HG02885 (cell line): Measurements from ENCODE around the gene PLXNC1.
"Not testable (repeated sequence)": the region's sequence is repeated elsewhere in the genome, so short reads cannot be mapped to it uniquely, and the experiment has no call there.

Source experiments
- ATAC-seq: cut with Tn5 transposase; IDR thresholded peaks from one replicate; pipeline ENCODE4 v1.9.1; 2021; ENCODE audit warnings: mild to moderate bottlenecking; ENCODE audit not compliant: unreplicated experiment, poor library complexity

PLXNC1 gene

GRCh38 chr12:94280063-94280462, 131.7 kb downstream of the PLXNC1 start:
- no peak for ATAC-seq

DNA sequence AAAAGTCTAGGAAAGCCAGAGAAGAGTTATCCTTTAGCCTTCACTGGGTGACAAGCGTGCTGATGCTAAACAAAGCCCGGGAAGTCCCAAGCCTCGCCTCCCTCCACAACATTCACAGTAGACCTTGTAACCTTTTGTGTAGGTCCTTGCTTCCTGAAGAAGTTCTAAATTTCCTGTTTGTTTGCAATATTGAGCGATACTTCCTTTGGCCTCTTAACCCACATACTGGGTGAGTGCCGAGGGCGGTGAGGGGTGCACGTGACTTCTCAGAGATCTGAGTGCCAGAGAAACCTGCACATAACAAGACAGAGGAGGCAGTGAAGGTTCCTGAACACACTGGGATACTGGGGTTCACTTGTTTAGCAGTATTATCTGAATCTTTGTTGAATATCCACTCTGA, 134.3 kb downstream of the PLXNC1 start:
- ATAC-seq: no peak

DNA sequence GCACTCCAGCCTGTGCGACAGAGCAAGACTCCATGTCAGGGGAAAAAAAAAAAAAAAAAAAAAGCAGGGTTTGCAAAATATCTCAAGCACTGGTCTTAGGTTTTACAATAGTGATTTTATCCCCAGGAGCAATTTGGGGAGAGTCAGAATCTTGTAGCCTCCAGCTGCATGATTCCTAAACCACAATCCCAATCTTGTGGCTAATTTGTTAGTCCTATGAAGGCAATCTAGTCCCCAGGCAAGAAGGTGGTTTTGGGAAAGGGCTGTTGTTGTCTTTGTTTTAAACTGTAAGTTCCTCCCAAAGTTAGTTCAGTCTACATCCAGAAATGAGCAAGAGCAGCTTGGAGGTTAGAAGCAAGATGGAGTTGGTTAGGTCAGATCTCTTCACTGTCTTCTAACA, 135.7 kb downstream of the PLXNC1 start:
- no peak for ATAC-seq

DNA sequence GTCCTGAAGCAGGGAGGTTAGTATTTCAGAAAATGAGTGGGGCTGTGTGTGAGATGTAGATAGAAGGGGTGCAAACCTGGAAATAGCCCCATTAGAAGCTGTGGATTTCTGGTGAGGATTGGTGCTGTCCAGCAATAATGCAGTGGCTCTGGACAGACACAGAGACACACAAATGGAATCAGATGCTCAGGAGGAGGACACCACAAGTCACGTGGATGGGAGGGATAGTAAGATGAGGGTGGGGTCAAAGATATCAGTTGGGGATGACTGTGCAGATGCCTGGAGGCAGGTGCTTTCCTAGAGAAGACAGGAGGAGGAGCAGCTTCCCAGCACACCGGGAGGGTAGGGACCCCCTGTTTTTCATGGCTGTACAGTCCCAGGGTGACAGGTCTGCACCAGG, 136.5 kb downstream of the PLXNC1 start:
- no peak for ATAC-seq

DNA sequence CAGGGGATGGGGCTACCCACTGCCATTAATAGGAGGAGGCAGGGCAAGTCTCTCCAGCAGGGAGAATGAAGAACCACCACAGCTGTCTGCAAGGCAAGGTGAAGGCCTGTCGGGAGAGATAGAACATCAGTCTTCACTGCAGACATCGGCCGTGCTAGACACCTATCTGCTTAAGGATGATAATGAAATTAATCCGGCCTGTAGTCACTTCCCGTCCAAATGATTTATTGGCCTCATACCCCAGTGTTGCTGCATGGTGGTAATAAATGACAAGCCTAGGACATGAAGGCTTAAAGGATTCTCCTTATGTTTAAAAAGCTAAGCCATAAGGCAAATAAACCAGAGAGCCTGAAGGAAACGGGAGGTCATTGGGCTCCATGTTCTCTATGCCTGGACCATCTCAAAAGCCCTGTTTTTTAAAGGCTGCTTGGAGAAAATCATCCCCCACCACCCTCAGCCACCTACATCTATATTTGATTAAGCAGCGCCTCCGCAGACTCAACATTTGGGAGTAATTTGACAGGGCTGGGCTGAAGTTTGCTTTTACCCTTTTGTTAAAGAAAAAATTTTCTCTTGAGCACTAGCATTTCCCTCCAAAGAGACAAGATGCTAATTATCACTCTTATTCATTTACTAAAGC, 137.7 kb downstream of the PLXNC1 start:
- no peak for ATAC-seq

GRCh38 chr12:94286583-94287244, 138.3 kb downstream of the PLXNC1 start:
- no peak for ATAC-seq

DNA sequence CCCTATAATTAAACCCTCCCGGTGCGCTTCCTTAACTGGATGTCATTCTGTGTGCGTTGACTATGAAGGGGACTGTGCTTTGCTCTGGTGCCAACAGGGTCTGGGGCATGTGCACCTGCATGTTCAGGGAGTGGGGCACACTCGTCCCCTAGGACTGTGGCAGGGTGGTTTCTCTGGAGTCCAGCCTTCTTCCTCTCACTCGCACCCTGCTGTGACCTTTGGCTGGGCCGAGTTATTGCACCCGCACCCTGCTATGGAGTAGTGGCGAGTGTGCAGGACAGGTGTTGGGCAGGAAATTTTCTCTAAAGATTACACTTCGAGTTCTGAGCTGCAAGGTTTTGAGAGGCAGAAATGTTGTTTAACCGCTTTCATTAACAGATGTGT, 138.9 kb downstream of the PLXNC1 start:
- ATAC-seq: no peak

- ATAC-seq: no peak
These were observed 141.3 kb downstream of the PLXNC1 start for GRCh38 chr12:94289461-94290312.

DNA sequence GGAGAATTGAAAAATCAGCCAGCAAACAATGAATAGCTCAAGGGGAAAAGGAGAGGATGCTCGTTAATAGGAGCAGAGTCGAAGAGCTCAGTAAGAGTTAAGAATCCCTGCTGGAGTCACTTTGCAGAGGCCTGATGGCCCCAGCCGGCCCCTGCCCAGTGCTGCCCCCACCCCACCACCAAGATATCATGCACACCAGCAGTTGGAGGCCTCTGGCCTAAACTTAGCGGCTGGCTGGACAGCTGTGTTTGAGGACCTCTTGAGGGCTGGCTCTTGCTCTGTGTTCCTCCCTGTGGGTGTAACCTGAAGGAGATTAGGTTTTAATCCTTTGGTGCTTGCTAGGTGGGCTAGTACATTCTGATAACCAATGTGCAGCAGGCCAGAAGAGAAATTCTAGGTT, 142.0 kb downstream of the PLXNC1 start:
- no peak for ATAC-seq

DNA sequence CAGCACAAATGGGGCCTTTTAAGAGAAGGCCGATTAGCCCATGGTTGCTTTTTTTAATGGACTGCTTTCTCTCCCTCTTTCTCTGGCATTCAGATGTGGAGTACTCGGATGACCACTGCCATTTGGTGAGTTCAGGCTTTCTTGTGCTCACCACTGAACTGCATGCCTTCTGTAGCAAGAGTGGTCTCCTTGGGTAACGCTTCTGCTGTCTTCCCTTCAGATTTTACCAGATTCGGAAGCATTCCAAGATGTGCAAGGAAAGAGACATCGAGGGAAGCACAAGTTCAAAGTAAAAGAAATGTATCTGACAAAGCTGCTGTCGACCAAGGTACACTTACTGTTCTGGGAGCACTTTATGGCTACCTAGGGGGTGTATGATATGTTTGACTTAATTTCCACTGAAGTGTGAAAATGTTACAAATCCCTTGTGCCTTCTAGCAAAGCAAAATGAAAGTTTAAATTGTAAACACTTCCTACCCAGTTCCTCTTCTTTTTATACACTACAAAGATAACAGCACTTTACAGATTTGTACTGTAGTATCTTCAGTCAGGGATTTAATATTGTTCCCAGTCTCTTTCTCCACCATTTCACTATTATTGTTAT, 148.8 kb downstream of the PLXNC1 start:
- no peak for ATAC-seq

- ATAC-seq: no peak
These were observed 149.6 kb downstream of the PLXNC1 start for GRCh38 chr12:94297876-94298505.

GRCh38 chr12:94299846-94300245, 151.5 kb downstream of the PLXNC1 start:
- no peak for ATAC-seq

- no peak for ATAC-seq
These were observed 155.6 kb downstream of the PLXNC1 start for GRCh38 chr12:94304012-94304411.

DNA sequence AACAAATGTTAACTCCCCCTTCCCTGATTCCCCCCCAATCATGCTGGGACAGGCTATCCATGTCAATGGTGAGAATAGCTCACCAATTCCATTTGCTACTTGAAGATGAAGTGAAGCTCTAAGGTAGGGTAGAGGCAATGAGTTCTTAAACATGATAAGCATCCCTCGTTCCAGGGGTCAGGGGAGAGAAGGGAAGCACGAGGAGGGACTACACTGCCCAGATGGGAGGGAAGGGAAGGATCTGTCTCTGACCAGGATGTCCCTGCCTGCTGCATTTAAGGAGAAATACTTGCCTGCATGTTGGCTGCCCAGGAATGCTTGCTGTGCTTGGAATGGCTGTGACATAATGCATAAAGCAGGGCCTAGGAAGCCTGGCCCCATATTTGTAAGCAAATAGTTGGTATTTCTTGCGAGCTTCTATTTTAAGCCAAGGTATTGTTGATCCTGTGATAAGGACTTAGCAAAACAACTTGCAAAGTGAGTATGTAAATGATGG, 156.2 kb downstream of the PLXNC1 start:
- ATAC-seq: no peak

DNA sequence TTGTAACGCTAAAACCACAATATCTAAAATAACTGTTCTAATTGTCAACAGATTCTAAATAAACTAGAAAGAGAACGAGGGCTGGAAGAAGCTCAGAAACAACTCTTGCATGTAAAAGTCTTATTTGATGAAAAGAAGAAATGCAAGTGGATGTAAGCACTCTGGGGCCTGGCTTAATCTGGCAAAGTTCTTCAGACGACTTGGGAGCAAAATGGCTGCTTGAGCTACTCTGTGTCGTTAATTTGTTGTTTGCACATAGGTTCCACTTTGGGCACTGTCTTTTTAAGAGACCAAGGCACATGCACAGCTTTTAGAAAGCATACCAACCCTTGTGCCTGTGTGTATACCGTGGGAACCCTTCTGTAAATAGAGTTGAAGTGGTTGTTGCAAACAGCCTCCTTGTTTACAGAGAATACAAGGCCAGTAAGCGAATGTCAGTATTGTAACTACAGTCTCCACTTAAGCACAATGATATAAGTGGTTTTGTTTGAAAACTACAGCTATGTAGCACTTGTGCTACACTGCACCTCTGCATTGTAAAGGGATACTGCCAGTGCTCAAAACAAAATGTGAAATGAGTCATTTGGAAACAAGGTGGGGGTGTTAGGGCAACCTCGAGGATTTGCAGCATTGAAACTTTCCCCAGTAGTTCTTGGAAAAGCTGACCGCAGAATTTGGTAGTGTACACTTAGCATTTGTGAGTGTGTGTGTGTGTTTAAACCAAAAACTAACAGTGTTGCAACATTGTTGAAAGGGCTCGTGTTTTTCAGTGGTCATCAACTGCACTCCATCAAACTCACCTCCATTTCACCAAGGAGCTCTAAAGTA, 157.0 kb downstream of the PLXNC1 start:
- ATAC-seq: peak; percentile 69

GRCh38 chr12:94308612-94309011, 160.2 kb downstream of the PLXNC1 start:
- no peak for ATAC-seq

GRCh38 chr12:94309373-94309772, 161.0 kb downstream of the PLXNC1 start:
- ATAC-seq: peak; percentile 80

DNA sequence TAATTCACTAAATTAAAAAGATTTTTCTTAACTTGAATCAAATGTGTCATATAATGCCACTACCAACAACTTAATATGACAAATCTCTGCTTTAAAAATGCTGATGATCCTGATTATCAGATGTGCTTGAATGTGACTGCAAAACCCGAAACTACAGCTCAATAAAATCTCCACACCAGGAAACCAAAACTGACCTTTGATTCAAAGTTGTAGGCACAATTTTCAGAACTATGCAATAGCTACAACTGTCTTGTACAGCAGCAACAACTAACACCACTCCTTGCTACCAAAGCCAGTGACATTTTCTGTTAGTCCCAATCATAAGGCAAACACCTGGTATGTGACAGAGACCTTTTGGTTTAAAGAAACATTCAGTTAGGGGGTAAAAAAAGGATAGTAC, 164.0 kb downstream of the PLXNC1 start:
- no peak for ATAC-seq

DNA sequence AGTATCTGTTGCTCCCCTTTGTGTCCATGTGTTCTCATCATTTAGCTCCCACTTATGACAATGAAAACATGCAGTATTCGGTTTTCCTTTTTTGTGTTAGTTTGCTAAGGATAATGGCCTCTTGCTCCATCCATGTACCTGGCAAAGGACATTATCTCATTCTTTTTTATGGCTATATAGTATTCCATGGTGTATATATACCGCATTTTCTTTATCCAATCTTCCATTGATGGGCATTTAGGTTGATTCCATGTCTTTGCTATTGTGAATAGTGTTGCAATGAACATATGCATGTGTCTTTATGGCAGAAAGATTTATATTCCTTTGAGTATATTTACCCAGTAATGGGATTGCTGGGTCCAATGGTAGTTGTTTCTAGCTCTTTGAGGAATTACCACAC, 168.2 kb downstream of the PLXNC1 start:
- not testable (repeated sequence) for ATAC-seq
